ENCODE data around the gene ABLIM2. TPM values are rescaled to one million over a fixed set of nuclear protein-coding genes. Genes with fewer than 3 reads are reported as not detected.

ABLIM2 gene
- total and polyA plus RNA-seq, 5 donors from 2014 or later, result 0.88 to 2.0 (median 1.2) TPM

DNA sequence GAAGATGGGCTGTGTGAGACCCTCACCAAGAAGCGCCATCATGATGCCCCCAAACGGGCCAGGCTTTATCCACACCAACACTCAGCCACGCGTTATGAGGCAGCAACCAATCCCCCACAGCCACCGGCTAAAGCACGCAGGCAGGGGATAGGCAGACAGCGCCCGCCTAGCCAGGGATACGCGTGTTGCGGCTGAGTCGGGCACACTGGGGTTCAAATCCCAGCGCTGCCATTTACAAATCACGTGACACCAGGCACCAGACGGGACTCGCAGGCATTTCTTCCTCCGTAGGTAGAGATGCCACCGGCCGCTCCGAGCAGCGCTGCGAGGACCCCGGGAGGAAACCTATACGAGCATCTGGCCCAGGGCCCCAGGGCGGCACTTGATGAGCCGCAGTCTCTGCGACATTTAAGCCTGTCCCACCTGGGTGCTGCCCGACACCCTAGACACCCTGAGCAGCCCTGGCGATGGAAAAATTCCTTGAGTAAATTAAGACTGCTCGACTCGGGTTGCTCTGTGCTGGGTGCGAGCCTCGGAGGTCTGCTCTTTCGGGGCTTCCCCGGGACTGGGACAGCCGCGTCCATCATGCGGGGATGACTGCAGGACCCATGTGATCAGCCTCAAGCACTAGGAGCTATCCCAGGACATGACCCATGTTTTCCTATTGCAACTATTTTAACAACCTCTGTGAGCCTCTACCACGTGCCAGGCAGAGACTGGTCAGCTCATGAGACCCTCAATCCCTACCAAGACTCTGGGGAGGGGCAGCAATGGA, 6.3 kb downstream of the ABLIM2 start:
- Mint-ChIP-seq H3K27me3 (peaks cover 8% of the 10 kb centered on the region), H3K4me1 (peaks cover 0 to 4% (median 0%) of the 10 kb centered on the region in 4 donors), H3K4me3 (no peak overlapping the region), H3K27ac (no peak overlapping the region), H3K36me3 (no peaks in the 10 kb centered on the region), H3K9me3 (no peaks in the 10 kb centered on the region)
- Histone ChIP-seq H3K4me1 (ENCODE audit: control insufficient read depth, insufficient read depth, low read length, poor library complexity, severe bottlenecking) (no peaks in the 10 kb centered on the region), H3K27ac (ENCODE audit: insufficient read depth, low read length, poor library complexity, severe bottlenecking) (no peak overlapping the region), H3K9me3 (ENCODE audit: control insufficient read depth in 2 of 2, low read length in 2 of 2) (no peaks in the 10 kb centered on the region), H3K27me3 (ENCODE audit: control insufficient read depth, insufficient read depth, low read length) (no peaks in the 10 kb centered on the region), H3K4me3 (ENCODE audit: low read depth, low read length) (no peak overlapping the region), H3K36me3 (ENCODE audit: control insufficient read depth, insufficient read depth, low read length) (no peaks in the 10 kb centered on the region)
- DNase-seq, result no peak
- no peak for ATAC-seq (ENCODE audit: low read depth in 2 of 2)

DNA sequence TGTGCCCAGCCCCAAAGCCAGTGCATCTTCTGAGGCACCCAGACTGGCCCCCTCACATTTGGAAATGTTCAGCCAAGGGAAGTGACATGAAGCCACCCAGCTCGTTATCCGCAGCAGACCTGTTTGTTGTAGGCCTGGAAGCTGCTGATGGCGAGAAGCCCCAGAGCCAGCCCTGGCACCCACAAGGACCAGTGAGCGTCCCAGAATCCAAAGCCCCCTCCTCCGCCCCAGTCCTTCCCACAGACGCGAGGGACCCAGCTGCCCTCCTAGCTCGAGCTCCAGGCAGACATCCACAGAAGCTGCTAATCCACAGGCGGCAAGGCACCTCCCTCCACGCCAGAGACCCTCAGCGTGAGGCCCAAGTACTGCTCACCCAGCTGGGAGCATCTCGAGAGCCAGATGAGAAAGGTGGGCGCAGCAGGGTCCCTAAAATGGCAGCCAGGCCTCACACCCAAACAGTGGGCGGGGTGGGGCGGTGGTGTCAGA, 7.4 kb downstream of the ABLIM2 start:
- Mint-ChIP-seq H3K4me1 (peaks cover 0 to 2% (median 0%) of the 10 kb centered on the region in 4 donors), H3K9me3 (no peaks in the 10 kb centered on the region), H3K36me3 (no peaks in the 10 kb centered on the region), H3K4me3 (no peak overlapping the region), H3K27me3 (peaks cover 6% of the 10 kb centered on the region), H3K27ac (no peak overlapping the region)
- no peak overlapping the region for H3K27ac ChIP-seq (ENCODE audit: insufficient read depth, low read length, poor library complexity, severe bottlenecking)
- no peak overlapping the region for H3K4me3 ChIP-seq (ENCODE audit: low read depth, low read length)
- H3K4me1 ChIP-seq (ENCODE audit: control insufficient read depth, insufficient read depth, low read length, poor library complexity, severe bottlenecking), result no peaks in the 10 kb centered on the region
- no peak for ATAC-seq (ENCODE audit: low read depth in 2 of 2)
- H3K9me3 ChIP-seq (ENCODE audit: control insufficient read depth in 2 of 2, low read length in 2 of 2), result no peaks in the 10 kb centered on the region
- no peak for DNase-seq
- H3K27me3 ChIP-seq (ENCODE audit: control insufficient read depth, insufficient read depth, low read length), result no peaks in the 10 kb centered on the region
- no peaks in the 10 kb centered on the region for H3K36me3 ChIP-seq (ENCODE audit: control insufficient read depth, insufficient read depth, low read length)

DNA sequence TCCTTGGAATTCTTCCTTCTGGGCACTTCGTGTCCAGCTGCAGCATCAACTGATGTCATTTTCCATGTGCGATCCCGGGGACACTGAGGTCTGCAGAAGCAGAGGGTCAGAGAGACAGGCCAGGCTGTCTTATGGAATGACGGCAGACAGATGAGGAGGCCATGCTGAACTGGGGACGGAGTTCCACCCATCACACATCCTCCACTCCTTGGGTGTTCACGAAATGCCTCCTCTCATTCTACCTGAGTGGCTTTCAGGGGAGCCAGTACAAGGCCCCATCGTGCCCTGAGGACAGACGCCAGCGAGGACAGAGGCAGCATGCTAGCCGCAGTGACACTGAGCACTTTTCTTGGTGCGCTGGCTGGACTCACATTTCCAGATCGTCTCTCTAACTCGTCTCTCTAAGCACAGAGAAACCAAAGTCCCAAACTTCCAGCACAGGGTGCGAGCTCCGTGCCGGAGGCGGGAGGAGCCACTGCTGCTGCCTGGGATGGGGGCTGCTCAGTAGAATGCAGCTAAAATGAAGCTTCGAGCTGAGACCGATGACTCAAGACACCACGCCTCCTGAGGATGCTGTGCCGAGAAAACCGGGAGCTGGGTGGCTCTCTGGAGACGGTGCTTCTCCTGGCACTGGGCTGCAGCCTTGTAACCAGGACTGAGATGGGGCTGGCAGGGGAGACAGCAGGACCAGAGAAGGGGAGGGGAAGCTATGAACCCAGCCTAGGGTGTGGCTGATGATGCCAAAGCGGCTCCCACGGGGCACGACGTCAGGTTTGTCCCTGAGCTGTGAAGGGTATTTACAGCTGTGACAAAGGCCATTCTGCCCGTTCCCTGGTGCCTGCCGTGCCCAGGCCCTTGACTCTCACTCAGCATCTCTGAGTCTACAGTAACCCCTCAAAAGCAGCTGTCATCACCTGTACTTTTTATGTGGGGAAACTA, 8.2 kb downstream of the ABLIM2 start:
- Histone ChIP-seq H3K27ac (ENCODE audit: insufficient read depth, low read length, poor library complexity, severe bottlenecking) (no peak overlapping the region), H3K36me3 (ENCODE audit: control insufficient read depth, insufficient read depth, low read length) (no peaks in the 10 kb centered on the region), H3K27me3 (ENCODE audit: control insufficient read depth, insufficient read depth, low read length) (no peaks in the 10 kb centered on the region), H3K9me3 (ENCODE audit: control insufficient read depth in 2 of 2, low read length in 2 of 2) (no peaks in the 10 kb centered on the region), H3K4me3 (ENCODE audit: low read depth, low read length) (no peak overlapping the region), H3K4me1 (ENCODE audit: control insufficient read depth, insufficient read depth, low read length, poor library complexity, severe bottlenecking) (no peaks in the 10 kb centered on the region)
- peaks cover 14% of the 10 kb centered on the region for H3K27me3 Mint-ChIP-seq
- no peak overlapping the region for H3K4me3 Mint-ChIP-seq
- peaks cover 0 to 2% (median 0%) of the 10 kb centered on the region in 4 donors for H3K4me1 Mint-ChIP-seq
- ATAC-seq (ENCODE audit: low read depth in 2 of 2), result no peak
- H3K36me3 Mint-ChIP-seq, result no peaks in the 10 kb centered on the region
- DNase-seq, result no peak
- H3K27ac Mint-ChIP-seq, result no peak overlapping the region
- H3K9me3 Mint-ChIP-seq, result peaks cover 0 to 1% (median 0%) of the 10 kb centered on the region in 7 donors

DNA sequence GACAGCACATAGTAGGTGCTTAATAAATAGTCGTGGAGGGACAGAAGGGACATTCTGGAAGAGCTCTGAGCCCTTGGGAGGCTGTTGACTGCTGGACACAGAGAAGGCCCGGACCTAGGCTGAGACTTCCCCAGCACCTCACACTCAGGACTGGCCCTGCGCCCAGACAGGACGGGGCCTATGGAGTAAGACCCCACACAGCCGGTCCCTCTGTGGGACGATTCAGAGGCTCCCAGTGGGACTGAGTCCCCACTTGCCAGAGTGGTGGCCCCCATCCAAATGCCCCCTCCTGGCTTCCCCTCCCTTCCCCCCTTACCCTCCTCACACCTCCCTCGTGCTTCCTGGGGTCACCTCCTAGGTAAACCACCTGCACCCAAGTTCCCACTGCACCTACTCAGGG, 8.9 kb downstream of the ABLIM2 start:
- Histone ChIP-seq H3K27ac (ENCODE audit: insufficient read depth, low read length, poor library complexity, severe bottlenecking) (no peak overlapping the region), H3K27me3 (ENCODE audit: control insufficient read depth, insufficient read depth, low read length) (no peaks in the 10 kb centered on the region), H3K9me3 (ENCODE audit: control insufficient read depth in 2 of 2, low read length in 2 of 2) (no peaks in the 10 kb centered on the region), H3K4me3 (ENCODE audit: low read depth, low read length) (no peak overlapping the region), H3K36me3 (ENCODE audit: control insufficient read depth, insufficient read depth, low read length) (no peaks in the 10 kb centered on the region), H3K4me1 (ENCODE audit: control insufficient read depth, insufficient read depth, low read length, poor library complexity, severe bottlenecking) (no peaks in the 10 kb centered on the region)
- Mint-ChIP-seq H3K4me1 (peaks cover 0 to 2% (median 0%) of the 10 kb centered on the region in 4 donors), H3K9me3 (peaks cover 0 to 1% (median 0%) of the 10 kb centered on the region in 7 donors), H3K27me3 (peaks cover 11% of the 10 kb centered on the region), H3K27ac (peak overlapping the region in 1 of 3 donors; percentile 62), H3K4me3 (no peak overlapping the region), H3K36me3 (no peaks in the 10 kb centered on the region)
- DNase-seq, result no peak
- ATAC-seq (ENCODE audit: low read depth in 2 of 2), result no peak

DNA sequence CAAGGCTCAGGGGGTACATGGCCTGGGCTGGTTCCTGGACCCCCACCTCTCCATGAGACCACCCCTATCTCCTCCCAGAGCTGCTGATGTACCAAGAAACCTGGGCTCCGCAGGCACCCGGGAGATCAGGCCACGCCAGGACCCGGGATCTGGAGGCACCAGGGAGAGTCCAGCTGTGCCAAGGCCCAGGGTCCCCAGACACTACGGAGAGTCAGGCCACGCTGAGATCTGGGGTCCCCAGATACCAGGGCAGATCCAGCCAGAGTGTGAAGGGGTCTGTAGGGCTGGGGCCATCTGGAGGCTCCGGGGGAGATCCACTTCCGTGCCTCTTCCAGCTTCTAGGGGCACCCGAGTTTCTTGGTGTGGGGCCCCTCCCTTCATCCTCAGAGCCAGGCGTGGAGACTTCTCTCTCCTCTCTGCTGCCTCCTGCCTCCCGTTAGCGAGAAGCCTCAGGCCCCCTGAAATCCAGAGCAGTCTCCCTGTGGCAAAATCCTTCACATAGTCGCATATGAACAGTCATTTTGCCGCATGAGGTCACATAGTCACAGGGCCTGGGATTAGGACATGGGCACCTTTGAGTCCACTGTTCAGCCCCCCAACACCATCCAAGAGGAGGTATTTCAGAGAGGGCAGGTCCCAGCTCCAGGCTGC, 9.7 kb downstream of the ABLIM2 start:
- Mint-ChIP-seq H3K36me3 (no peaks in the 10 kb centered on the region), H3K27ac (peak overlapping the region in 1 of 3 donors; percentile 62), H3K27me3 (peaks cover 9% of the 10 kb centered on the region), H3K4me1 (peaks cover 0 to 2% (median 0%) of the 10 kb centered on the region in 4 donors), H3K9me3 (peaks cover 0 to 1% (median 0%) of the 10 kb centered on the region in 7 donors), H3K4me3 (peak overlapping the region in 1 of 4 donors; percentile 63)
- DNase-seq (no peak), ATAC-seq (ENCODE audit: low read depth in 2 of 2) (no peak)
- H3K36me3 ChIP-seq (ENCODE audit: control insufficient read depth, insufficient read depth, low read length), result no peaks in the 10 kb centered on the region
- H3K9me3 ChIP-seq (ENCODE audit: control insufficient read depth in 2 of 2, low read length in 2 of 2), result no peaks in the 10 kb centered on the region
- H3K4me1 ChIP-seq (ENCODE audit: control insufficient read depth, insufficient read depth, low read length, poor library complexity, severe bottlenecking), result no peaks in the 10 kb centered on the region
- H3K27me3 ChIP-seq (ENCODE audit: control insufficient read depth, insufficient read depth, low read length), result no peaks in the 10 kb centered on the region
- H3K4me3 ChIP-seq (ENCODE audit: low read depth, low read length), result no peak overlapping the region
- no peak overlapping the region for H3K27ac ChIP-seq (ENCODE audit: insufficient read depth, low read length, poor library complexity, severe bottlenecking)

DNA sequence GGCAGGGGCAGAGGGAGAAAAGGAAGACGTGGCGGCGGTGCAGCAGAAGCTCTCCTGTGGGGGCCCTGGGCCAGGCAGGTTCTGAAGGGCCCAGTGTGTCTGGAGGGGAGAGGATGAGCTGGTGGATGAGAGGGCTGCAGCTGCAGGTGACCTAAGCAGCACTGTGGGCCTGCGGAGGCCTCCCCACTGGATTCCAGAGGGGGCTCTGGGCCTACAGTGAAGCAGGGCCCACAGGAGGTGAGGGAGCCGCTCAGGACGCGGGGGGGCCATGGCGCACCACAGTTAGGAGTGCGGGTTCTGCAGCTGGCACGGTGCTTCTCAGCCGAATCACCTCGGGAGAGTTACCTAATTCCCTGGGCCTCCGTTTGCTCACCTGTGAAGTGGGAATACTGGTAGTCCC, 10.5 kb downstream of the ABLIM2 start:
- Histone ChIP-seq H3K9me3 (ENCODE audit: control insufficient read depth in 2 of 2, low read length in 2 of 2) (no peaks in the 10 kb centered on the region), H3K4me1 (ENCODE audit: control insufficient read depth, insufficient read depth, low read length, poor library complexity, severe bottlenecking) (no peaks in the 10 kb centered on the region), H3K27me3 (ENCODE audit: control insufficient read depth, insufficient read depth, low read length) (no peaks in the 10 kb centered on the region), H3K36me3 (ENCODE audit: control insufficient read depth, insufficient read depth, low read length) (no peaks in the 10 kb centered on the region), H3K4me3 (ENCODE audit: low read depth, low read length) (no peak overlapping the region), H3K27ac (ENCODE audit: insufficient read depth, low read length, poor library complexity, severe bottlenecking) (no peak overlapping the region)
- H3K27ac Mint-ChIP-seq, result no peak overlapping the region
- H3K4me1 Mint-ChIP-seq, result peaks cover 0 to 2% (median 0%) of the 10 kb centered on the region in 4 donors
- no peaks in the 10 kb centered on the region for H3K36me3 Mint-ChIP-seq
- H3K4me3 Mint-ChIP-seq, result no peak overlapping the region
- peaks cover 0 to 1% (median 0%) of the 10 kb centered on the region in 7 donors for H3K9me3 Mint-ChIP-seq
- DNase-seq (no peak), ATAC-seq (ENCODE audit: low read depth in 2 of 2) (peak in 1 of 2 donors; percentile 5)
- H3K27me3 Mint-ChIP-seq, result peaks cover 9% of the 10 kb centered on the region

DNA sequence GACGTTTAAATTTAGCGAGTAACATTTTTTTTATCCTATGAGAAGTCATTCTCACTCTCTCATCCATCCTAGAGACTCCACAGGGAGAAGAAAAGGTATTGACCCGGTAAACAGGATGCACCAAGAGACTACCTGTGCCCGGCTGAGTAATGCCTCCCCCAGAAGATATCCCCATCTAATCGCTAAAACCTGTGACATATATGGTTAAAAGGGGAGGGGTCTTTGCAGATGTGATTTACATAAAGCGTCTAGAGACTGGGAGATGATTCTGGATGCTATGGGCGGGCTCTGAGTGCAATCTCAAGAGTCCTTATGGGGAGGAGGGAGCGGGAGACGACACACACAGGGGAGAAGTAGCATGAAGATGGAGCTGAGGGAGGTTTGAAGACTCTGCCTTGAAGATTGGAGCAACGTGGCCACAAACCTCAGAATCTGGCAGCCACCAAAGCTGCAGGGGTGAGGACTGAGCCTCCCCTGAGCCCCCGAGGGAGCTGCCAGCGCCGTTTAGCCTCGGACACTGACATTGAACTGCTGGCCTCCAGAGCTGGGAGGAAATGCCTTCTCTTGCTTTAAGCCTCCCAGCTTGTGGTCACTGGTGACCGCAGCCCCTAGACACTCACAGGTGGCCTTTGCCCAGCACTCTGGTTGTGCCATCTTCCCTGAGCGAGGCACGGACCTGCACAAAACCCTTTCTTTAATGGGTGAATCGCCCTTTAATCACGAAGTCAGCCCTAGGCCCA, 11.2 kb downstream of the ABLIM2 start:
- no peak for DNase-seq
- peaks cover 0 to 2% (median 0%) of the 10 kb centered on the region in 4 donors for H3K4me1 Mint-ChIP-seq

More for the DNA sequence above, 11.2 kb downstream of the ABLIM2 start:
- Histone ChIP-seq H3K9me3 (ENCODE audit: control insufficient read depth in 2 of 2, low read length in 2 of 2) (no peaks in the 10 kb centered on the region), H3K4me1 (ENCODE audit: control insufficient read depth, insufficient read depth, low read length, poor library complexity, severe bottlenecking) (no peaks in the 10 kb centered on the region), H3K27ac (ENCODE audit: insufficient read depth, low read length, poor library complexity, severe bottlenecking) (no peak overlapping the region), H3K4me3 (ENCODE audit: low read depth, low read length) (no peak overlapping the region), H3K27me3 (ENCODE audit: control insufficient read depth, insufficient read depth, low read length) (no peaks in the 10 kb centered on the region), H3K36me3 (ENCODE audit: control insufficient read depth, insufficient read depth, low read length) (no peaks in the 10 kb centered on the region)
- Mint-ChIP-seq H3K9me3 (peaks cover 0 to 1% (median 0%) of the 10 kb centered on the region in 7 donors), H3K27ac (no peak overlapping the region), H3K4me3 (no peak overlapping the region), H3K27me3 (peaks cover 9% of the 10 kb centered on the region), H3K36me3 (no peaks in the 10 kb centered on the region)
- no peak for ATAC-seq (ENCODE audit: low read depth in 2 of 2)

Data from CD4-positive, CD25-positive, alpha-beta regulatory T cell (primary cell).